HG02885 (cell line): ENCODE results near the gene KIAA0232.

Experiments
- ATAC-seq: cut with Tn5 transposase; IDR thresholded peaks from one replicate; pipeline ENCODE4 v1.9.1; 2021; ENCODE audit warnings: mild to moderate bottlenecking; ENCODE audit not compliant: unreplicated experiment, poor library complexity

KIAA0232 gene

DNA sequence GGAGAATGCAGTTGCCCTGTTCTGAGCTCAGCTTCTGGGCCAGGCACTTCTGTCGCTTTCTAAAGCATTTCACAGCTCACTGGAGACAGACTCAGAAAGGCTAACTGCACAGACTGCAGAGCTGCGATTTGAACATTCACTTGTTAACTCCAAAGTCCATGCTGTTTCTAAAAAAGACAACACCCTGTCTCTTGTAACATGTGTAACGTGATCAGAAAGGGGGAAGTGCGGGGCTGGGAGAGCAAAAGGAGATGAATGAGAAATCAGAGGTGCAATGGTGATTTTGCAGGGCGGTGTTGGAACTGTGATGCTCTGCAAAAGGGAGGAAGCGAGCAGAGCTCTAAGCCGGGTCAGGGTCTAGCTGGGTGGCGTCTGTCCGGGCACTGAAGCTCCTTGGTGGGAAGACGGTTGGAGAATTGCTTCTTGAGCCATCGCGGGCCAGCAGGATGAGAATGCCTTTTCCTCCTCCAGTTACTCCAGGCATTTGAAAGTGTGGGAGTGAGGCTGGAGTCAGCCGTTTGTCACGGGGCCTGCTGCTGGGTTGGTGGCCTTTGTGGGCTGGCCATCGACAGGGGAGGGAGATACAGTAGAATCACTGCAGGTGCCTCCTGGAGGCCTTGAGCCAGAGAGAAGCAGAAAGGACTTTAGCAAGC, 147.4 kb downstream of the KIAA0232 start:
- no peak for ATAC-seq

DNA sequence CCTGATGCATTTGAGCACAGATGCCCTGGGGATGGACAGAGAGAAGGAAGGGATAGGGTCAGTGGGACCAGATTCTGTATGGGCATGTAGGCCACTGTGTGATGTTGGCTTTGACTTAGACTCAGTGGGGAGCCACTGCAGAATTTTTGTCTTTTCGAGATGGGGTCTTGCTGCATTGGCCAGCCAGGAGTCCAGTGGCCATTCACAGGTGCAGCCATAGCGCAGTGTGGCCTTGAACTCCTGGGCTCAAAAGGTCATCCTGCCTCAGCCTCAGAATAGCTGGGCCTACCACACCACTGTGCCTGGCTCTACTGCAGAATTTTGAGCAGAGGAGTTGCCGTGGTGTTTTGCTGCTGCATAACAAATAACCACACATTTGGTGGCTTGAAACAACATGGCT, 149.9 kb downstream of the KIAA0232 start:
- no peak for ATAC-seq

DNA sequence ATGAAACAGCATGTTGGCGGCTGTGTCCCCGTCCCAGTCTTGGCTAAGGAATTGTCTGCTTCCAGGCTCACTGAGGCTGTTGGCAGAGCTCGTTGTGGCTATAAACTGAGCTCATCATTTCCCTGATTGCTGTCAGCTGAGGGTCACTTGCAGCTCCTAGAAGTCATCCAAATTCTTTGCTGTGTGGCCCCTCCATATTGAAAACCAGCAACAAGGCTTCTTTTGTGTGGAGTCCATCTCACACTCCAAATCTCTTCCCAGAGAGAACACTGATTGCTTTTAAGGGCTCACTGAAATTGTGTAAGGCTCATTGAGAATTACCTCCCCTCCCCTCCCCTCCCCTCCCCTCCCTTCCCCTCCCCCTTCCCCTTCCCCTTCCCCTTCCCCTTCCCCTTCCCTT, 150.4 kb downstream of the KIAA0232 start:
- no peak for ATAC-seq
